ENCODE data around the gene PPP1R13B.
A peak's percentile ranks its signal among the peaks of the same experiment; 100 is the strongest.

The PPP1R13B gene

GRCh38 chr14:103802356-103802755 lies 45.0 kb downstream of the PPP1R13B start:
- no peaks in the 10 kb centered on the region for H3K9me3 ChIP-seq (ENCODE audit: control insufficient read depth, insufficient read depth, low read depth, low read length)
- TF ChIP-seq ZBTB17 (tag by site-specific recombination; IDR thresholded peaks at IDR 0.05) (peak; percentile 73), ZNF239 (tag by site-specific recombination; IDR thresholded peaks at IDR 0.05) (no peak)
- POLR2A ChIA-PET: no interaction called here
- CTCF ChIA-PET: interaction anchor here (5.1 kb wide), 1 partner anchor 98 kb away, joined by 33 read pairs; no protein-coding TSS in a partner anchor
- H3K4me3 ChIP-seq (ENCODE audit: low read depth, low read length): no peak overlapping the region
- H3K4me1 ChIP-seq (ENCODE audit: control insufficient read depth, insufficient read depth, low read length): peaks cover 10% of the 10 kb centered on the region
- no peak overlapping the region for H3K27ac ChIP-seq (ENCODE audit: extremely low read depth, low read depth, low read length)
- no peaks in the 10 kb centered on the region for H3K36me3 ChIP-seq (ENCODE audit: control insufficient read depth in 2 of 2, insufficient read depth in 1 of 2, low read length in 2 of 2)

DNA sequence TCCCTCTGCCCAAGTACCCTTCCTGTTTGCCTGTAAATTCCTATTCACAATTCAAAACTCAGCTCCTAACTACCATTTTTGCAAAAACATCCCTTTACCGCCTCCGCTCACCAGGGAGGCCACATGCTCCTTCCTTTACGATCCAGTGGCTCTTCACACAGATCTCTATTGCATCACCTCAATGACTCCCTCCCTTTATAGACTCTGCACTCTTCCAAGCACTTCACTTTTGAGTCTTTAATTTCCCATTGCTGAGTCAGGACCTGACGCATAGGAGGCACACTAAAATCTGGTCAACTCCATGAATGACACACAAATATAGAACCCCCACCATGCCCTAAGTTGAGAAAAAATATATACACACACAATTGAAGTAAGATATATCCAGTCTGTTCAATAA lies 45.9 kb downstream of the PPP1R13B start:
- Histone ChIP-seq H3K4me3 (ENCODE audit: low read depth, low read length) (no peak overlapping the region), H3K4me1 (ENCODE audit: control insufficient read depth, insufficient read depth, low read length) (peaks cover 10% of the 10 kb centered on the region), H3K9me3 (ENCODE audit: control insufficient read depth, insufficient read depth, low read depth, low read length) (no peaks in the 10 kb centered on the region), H3K36me3 (ENCODE audit: control insufficient read depth in 2 of 2, insufficient read depth in 1 of 2, low read length in 2 of 2) (peaks cover 1 to 3% of the 10 kb centered on the region in 2 experiments; a peak in 2 of 3 replicates), H3K27ac (ENCODE audit: extremely low read depth, low read depth, low read length) (0 out of 2 replicates have a peak overlapping the region, but pooled peaks have one; percentile 24)
- ChIA-PET CTCF (interaction anchor here (1.4 kb wide), 1 partner anchor 13 kb away, joined by 5 read pairs; no protein-coding TSS in a partner anchor), POLR2A (interaction anchor here (0.8 kb wide), 1 partner anchor 284 kb away, joined by 3 read pairs; no protein-coding TSS in a partner anchor)
- TF ChIP-seq ZXDB (tag by site-specific recombination; IDR thresholded peaks at IDR 0.05) (peak; percentile 65), ZNF830 (tag by site-specific recombination; IDR thresholded peaks at IDR 0.05; ENCODE audit: low read depth) (no peak), ZBTB44 (tag by site-specific recombination; IDR thresholded peaks at IDR 0.05) (no peak), ZNF221 (tag by site-specific recombination; IDR thresholded peaks at IDR 0.05; ENCODE audit: borderline replicate concordance) (no peak), ZNF776 (tag by site-specific recombination; IDR thresholded peaks at IDR 0.05; ENCODE audit: borderline replicate concordance) (no peak), ZNF280C (tag by site-specific recombination; IDR thresholded peaks at IDR 0.05) (no peak), ZNF416 (tag by site-specific recombination; IDR thresholded peaks at IDR 0.05) (no peak), ZNF521 (tag by site-specific recombination; IDR thresholded peaks at IDR 0.05) (no peak), ZNF704 (tag by site-specific recombination; IDR thresholded peaks at IDR 0.05) (no peak), ZNF629 (tag by site-specific recombination; IDR thresholded peaks at IDR 0.05) (peak; percentile 93), ZNF664 (tag by site-specific recombination; IDR thresholded peaks at IDR 0.05) (no peak), RBAK (tag by site-specific recombination; IDR thresholded peaks at IDR 0.05) (no peak), ZNF518A (tag by site-specific recombination; conservative IDR thresholded peaks at IDR 0.05; ENCODE audit: low read depth) (peak; percentile 69; the same call in 1 of the 2 replicates), GLIS2 (tag by site-specific recombination; IDR thresholded peaks at IDR 0.05) (no peak; the same call in 1 of the 2 replicates), ZNF394 (tag by site-specific recombination; IDR thresholded peaks at IDR 0.05; ENCODE audit: borderline replicate concordance) (peak; percentile 30; the same call in 1 of the 2 replicates), ZNF677 (tag by site-specific recombination; IDR thresholded peaks at IDR 0.05) (no peak), ZBTB21 (tag by site-specific recombination; IDR thresholded peaks at IDR 0.05) (peak; percentile 72), EGR2 (tag by site-specific recombination; IDR thresholded peaks at IDR 0.05; ENCODE audit: low read depth) (no peak), ZNF404 (tag by site-specific recombination; IDR thresholded peaks at IDR 0.05) (no peak), YY2 (tag by site-specific recombination; IDR thresholded peaks at IDR 0.05) (0 out of 2 replicates have a peak, but pooled peaks have one; percentile 29)
- TF ChIP-seq, protein P1, sequence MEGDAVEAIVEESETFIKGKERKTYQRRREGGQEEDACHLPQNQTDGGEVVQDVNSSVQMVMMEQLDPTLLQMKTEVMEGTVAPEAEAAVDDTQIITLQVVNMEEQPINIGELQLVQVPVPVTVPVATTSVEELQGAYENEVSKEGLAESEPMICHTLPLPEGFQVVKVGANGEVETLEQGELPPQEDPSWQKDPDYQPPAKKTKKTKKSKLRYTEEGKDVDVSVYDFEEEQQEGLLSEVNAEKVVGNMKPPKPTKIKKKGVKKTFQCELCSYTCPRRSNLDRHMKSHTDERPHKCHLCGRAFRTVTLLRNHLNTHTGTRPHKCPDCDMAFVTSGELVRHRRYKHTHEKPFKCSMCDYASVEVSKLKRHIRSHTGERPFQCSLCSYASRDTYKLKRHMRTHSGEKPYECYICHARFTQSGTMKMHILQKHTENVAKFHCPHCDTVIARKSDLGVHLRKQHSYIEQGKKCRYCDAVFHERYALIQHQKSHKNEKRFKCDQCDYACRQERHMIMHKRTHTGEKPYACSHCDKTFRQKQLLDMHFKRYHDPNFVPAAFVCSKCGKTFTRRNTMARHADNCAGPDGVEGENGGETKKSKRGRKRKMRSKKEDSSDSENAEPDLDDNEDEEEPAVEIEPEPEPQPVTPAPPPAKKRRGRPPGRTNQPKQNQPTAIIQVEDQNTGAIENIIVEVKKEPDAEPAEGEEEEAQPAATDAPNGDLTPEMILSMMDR (tag by site-specific recombination; IDR thresholded peaks at IDR 0.05): no peak

Measured in HEK293 (cell line).